ENCODE measurements around the gene YPEL1.

YPEL1 gene

GRCh38 chr22:21661991-21662390 lies 73.6 kb downstream of the YPEL1 start:
- no peaks in the 10 kb centered on the region for H3K36me3 ChIP-seq (ENCODE audit: control insufficient read depth, insufficient read depth, low read length)
- H3K4me3 ChIP-seq (ENCODE audit: low read length) = no peak overlapping the region
- no peak overlapping the region for H3K27ac ChIP-seq (ENCODE audit: low read depth, low read length)
- no peaks in the 10 kb centered on the region for H3K27me3 ChIP-seq (ENCODE audit: control insufficient read depth, insufficient read depth, low read length)
- no peaks in the 10 kb centered on the region for H3K4me1 ChIP-seq (ENCODE audit: control insufficient read depth, insufficient read depth, low read length)
- no peak overlapping the region for H3K9ac ChIP-seq (ENCODE audit: low read length)

GRCh38 chr22:21660904-21661303 lies 74.7 kb downstream of the YPEL1 start:
- Histone ChIP-seq H3K36me3 (ENCODE audit: control insufficient read depth, insufficient read depth, low read length) (no peaks in the 10 kb centered on the region), H3K9ac (ENCODE audit: low read length) (no peak overlapping the region), H3K27ac (ENCODE audit: low read depth, low read length) (no peak overlapping the region), H3K4me3 (ENCODE audit: low read length) (no peak overlapping the region), H3K4me1 (ENCODE audit: control insufficient read depth, insufficient read depth, low read length) (no peaks in the 10 kb centered on the region), H3K27me3 (ENCODE audit: control insufficient read depth, insufficient read depth, low read length) (no peaks in the 10 kb centered on the region)

GRCh38 chr22:21659864-21660525 lies 75.6 kb downstream of the YPEL1 start:
- no peaks in the 10 kb centered on the region for H3K27me3 ChIP-seq (ENCODE audit: control insufficient read depth, insufficient read depth, low read length)
- H3K36me3 ChIP-seq (ENCODE audit: control insufficient read depth, insufficient read depth, low read length) = no peaks in the 10 kb centered on the region
- H3K4me3 ChIP-seq (ENCODE audit: low read length) = no peak overlapping the region
- H3K4me1 ChIP-seq (ENCODE audit: control insufficient read depth, insufficient read depth, low read length) = no peaks in the 10 kb centered on the region
- H3K9ac ChIP-seq (ENCODE audit: low read length) = no peak overlapping the region
- no peak overlapping the region for H3K27ac ChIP-seq (ENCODE audit: low read depth, low read length)

GRCh38 chr22:21657360-21658032 lies 78.1 kb downstream of the YPEL1 start:
- Histone ChIP-seq H3K9ac (ENCODE audit: low read length) (no peak overlapping the region), H3K4me1 (ENCODE audit: control insufficient read depth, insufficient read depth, low read length) (no peaks in the 10 kb centered on the region), H3K27me3 (ENCODE audit: control insufficient read depth, insufficient read depth, low read length) (no peaks in the 10 kb centered on the region), H3K36me3 (ENCODE audit: control insufficient read depth, insufficient read depth, low read length) (no peaks in the 10 kb centered on the region), H3K4me3 (ENCODE audit: low read length) (peak overlapping the region; percentile 68), H3K27ac (ENCODE audit: low read depth, low read length) (no peak overlapping the region)

- peak overlapping the region; percentile 68 for H3K4me3 ChIP-seq (ENCODE audit: low read length)
- no peaks in the 10 kb centered on the region for H3K27me3 ChIP-seq (ENCODE audit: control insufficient read depth, insufficient read depth, low read length)
- no peak overlapping the region for H3K27ac ChIP-seq (ENCODE audit: low read depth, low read length)
- no peak overlapping the region for H3K9ac ChIP-seq (ENCODE audit: low read length)
- H3K36me3 ChIP-seq (ENCODE audit: control insufficient read depth, insufficient read depth, low read length) = no peaks in the 10 kb centered on the region
- no peaks in the 10 kb centered on the region for H3K4me1 ChIP-seq (ENCODE audit: control insufficient read depth, insufficient read depth, low read length)
Observed at GRCh38 chr22:21657020-21657359, 78.6 kb downstream of the YPEL1 start.

- Histone ChIP-seq H3K27me3 (ENCODE audit: control insufficient read depth, insufficient read depth, low read length) (no peaks in the 10 kb centered on the region), H3K36me3 (ENCODE audit: control insufficient read depth, insufficient read depth, low read length) (no peaks in the 10 kb centered on the region), H3K27ac (ENCODE audit: low read depth, low read length) (no peak overlapping the region), H3K4me3 (ENCODE audit: low read length) (peak overlapping the region; percentile 76), H3K9ac (ENCODE audit: low read length) (no peak overlapping the region), H3K4me1 (ENCODE audit: control insufficient read depth, insufficient read depth, low read length) (peaks cover 3% of the 10 kb centered on the region)
Observed at GRCh38 chr22:21652547-21653545, 82.7 kb downstream of the YPEL1 start.

GRCh38 chr22:21652010-21652546 lies 83.5 kb downstream of the YPEL1 start:
- Histone ChIP-seq H3K27ac (ENCODE audit: low read depth, low read length) (no peak overlapping the region), H3K27me3 (ENCODE audit: control insufficient read depth, insufficient read depth, low read length) (no peaks in the 10 kb centered on the region), H3K36me3 (ENCODE audit: control insufficient read depth, insufficient read depth, low read length) (no peaks in the 10 kb centered on the region), H3K4me1 (ENCODE audit: control insufficient read depth, insufficient read depth, low read length) (peaks cover 3% of the 10 kb centered on the region), H3K9ac (ENCODE audit: low read length) (no peak overlapping the region), H3K4me3 (ENCODE audit: low read length) (peak overlapping the region; percentile 76)

- Histone ChIP-seq H3K27ac (ENCODE audit: low read depth, low read length) (no peak overlapping the region), H3K27me3 (ENCODE audit: control insufficient read depth, insufficient read depth, low read length) (no peaks in the 10 kb centered on the region), H3K4me3 (ENCODE audit: low read length) (peak overlapping the region; percentile 76), H3K9ac (ENCODE audit: low read length) (no peak overlapping the region), H3K36me3 (ENCODE audit: control insufficient read depth, insufficient read depth, low read length) (no peaks in the 10 kb centered on the region), H3K4me1 (ENCODE audit: control insufficient read depth, insufficient read depth, low read length) (peaks cover 3% of the 10 kb centered on the region)
Observed at GRCh38 chr22:21651521-21652009, 84.0 kb downstream of the YPEL1 start.

GRCh38 chr22:21650823-21651520 lies 84.6 kb downstream of the YPEL1 start:
- Histone ChIP-seq H3K9ac (ENCODE audit: low read length) (no peak overlapping the region), H3K4me1 (ENCODE audit: control insufficient read depth, insufficient read depth, low read length) (peaks cover 3% of the 10 kb centered on the region), H3K36me3 (ENCODE audit: control insufficient read depth, insufficient read depth, low read length) (no peaks in the 10 kb centered on the region), H3K27ac (ENCODE audit: low read depth, low read length) (no peak overlapping the region), H3K27me3 (ENCODE audit: control insufficient read depth, insufficient read depth, low read length) (no peaks in the 10 kb centered on the region), H3K4me3 (ENCODE audit: low read length) (peak overlapping the region; percentile 76)

- Histone ChIP-seq H3K27me3 (ENCODE audit: control insufficient read depth, insufficient read depth, low read length) (no peaks in the 10 kb centered on the region), H3K36me3 (ENCODE audit: control insufficient read depth, insufficient read depth, low read length) (no peaks in the 10 kb centered on the region), H3K9ac (ENCODE audit: low read length) (no peak overlapping the region), H3K4me1 (ENCODE audit: control insufficient read depth, insufficient read depth, low read length) (peaks cover 3% of the 10 kb centered on the region), H3K27ac (ENCODE audit: low read depth, low read length) (no peak overlapping the region), H3K4me3 (ENCODE audit: low read length) (no peak overlapping the region)
Observed at GRCh38 chr22:21650280-21650679, 85.3 kb downstream of the YPEL1 start.
